HEK293 (cell line): ENCODE measurements around the gene AGAP1.

Experiments used
- CTCF ChIP-seq: fragments of 450-650 bp; formaldehyde crosslinking; IDR thresholded peaks from 2 replicates; pipeline ENCODE4 v1.5.1; 2016; ENCODE audit warnings: missing biosample characterization, missing genetic modification characterization
- MZF1 ChIP-seq: fragments of 450-650 bp; formaldehyde crosslinking; IDR thresholded peaks from 2 replicates; pipeline ENCODE4 v1.5.1; 2017; ENCODE audit warnings: missing biosample characterization, missing genetic modification characterization, borderline replicate concordance
- SETDB1 ChIP-seq: IDR thresholded peaks from one replicate; pipeline ENCODE4 v1.6.1; 2017; ENCODE audit warnings: mild to moderate bottlenecking, low read length, moderate library complexity, mixed read lengths; ENCODE audit not compliant: insufficient read length
- TF ChIP-seq, protein P1 (sequence below): fragments of 450-650 bp; formaldehyde crosslinking; IDR thresholded peaks from 2 replicates; pipeline ENCODE4 v1.5.1; 2016; ENCODE audit warnings: missing biosample characterization, missing genetic modification characterization, low read depth

DNA sequence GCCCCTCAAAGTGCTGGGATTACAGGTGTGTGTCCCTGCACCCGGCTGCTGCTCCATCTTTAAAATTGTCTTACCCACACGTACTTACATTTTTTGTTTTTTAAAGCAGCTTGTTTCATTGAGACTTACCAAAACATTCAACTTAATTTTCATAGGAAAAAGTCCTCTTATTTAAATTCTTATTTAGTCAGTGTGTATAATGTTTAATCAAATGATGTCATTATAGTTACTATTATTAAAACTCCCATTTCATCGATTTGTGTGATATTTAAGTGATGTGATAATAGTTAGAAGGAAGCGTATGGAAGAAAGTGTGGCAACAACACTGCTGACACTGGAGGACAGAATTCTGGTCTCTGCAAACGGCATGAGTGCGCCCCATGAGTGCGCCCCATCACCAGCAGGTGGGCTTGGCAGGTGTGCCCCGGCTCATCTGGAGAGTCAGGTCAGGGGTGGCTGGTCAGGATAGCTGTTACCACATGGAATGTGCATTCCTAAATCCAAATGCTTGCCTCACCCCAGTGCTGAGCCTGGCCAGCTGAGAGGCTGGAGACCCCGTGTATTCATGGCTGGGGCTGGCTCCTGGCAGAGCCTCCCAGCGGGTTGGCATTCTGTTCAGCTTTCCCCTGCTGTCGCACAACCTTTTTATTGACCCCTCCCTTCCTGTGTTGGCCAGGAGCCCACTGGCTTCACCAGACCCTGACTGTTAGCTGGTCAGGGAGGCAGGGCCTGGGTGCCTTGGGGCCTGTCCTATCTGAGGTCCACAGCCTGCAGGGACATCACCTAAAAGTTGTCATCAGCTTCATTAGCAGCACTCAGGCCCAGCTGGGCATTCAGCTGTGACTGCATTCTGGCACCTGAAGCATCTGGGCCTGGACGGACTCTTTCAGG, 79.7 kb downstream of the AGAP1 start:
- TF ChIP-seq CTCF (tag by site-specific recombination) (no peak), SETDB1 (no peak), MZF1 (tag by site-specific recombination) (no peak)
- TF ChIP-seq, protein P1, sequence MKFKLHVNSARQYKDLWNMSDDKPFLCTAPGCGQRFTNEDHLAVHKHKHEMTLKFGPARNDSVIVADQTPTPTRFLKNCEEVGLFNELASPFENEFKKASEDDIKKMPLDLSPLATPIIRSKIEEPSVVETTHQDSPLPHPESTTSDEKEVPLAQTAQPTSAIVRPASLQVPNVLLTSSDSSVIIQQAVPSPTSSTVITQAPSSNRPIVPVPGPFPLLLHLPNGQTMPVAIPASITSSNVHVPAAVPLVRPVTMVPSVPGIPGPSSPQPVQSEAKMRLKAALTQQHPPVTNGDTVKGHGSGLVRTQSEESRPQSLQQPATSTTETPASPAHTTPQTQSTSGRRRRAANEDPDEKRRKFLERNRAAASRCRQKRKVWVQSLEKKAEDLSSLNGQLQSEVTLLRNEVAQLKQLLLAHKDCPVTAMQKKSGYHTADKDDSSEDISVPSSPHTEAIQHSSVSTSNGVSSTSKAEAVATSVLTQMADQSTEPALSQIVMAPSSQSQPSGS (tag by site-specific recombination) = peak; percentile 54
